ENCODE measurements around the gene SPACA5. TPM values are rescaled to one million over a fixed set of nuclear protein-coding genes. Genes with fewer than 3 reads are reported as not detected.
A peak's percentile ranks its signal among the peaks of the same experiment; 100 is the strongest.

Gene SPACA5
- total and polyA plus RNA-seq, 9 of the 15 experiments (the other 6 are each of a cell fraction or from before 2014, with no cell fraction given) = not detected

- DNase-seq (ENCODE audit: extremely low read depth in 1 of 4, low spot score in 3 of 4) (no peak), FAIRE-seq (no peak), ATAC-seq (no peak)
- Histone ChIP-seq H3K9me1 (ENCODE audit: control insufficient read depth, insufficient read depth, low read length) (no peaks in the 10 kb centered on the region), H3K9me3 (replicated peaks; ENCODE audit: control insufficient read depth, insufficient read depth, low read depth, low read length) (peaks cover 8% of the 10 kb centered on the region; the same call in 1 of the 2 replicates), H3K79me2 (ENCODE audit: control insufficient read depth, insufficient read depth, low read length) (no peaks in the 10 kb centered on the region), H3K27me3 (ENCODE audit: control insufficient read depth in 2 of 2, insufficient read depth in 2 of 2, low read length in 2 of 2) (no peaks in the 10 kb centered on the region), H4K20me1 (replicated peaks; ENCODE audit: control insufficient read depth, insufficient read depth, low read length) (no peaks in the 10 kb centered on the region), H3K4me1 (replicated peaks in 1 of 2; ENCODE audit: control insufficient read depth in 2 of 2, insufficient read depth in 2 of 2, low read length in 2 of 2) (no peaks in the 10 kb centered on the region), H3K4me3 (no peak overlapping the region), H3K36me3 (ENCODE audit: control insufficient read depth, insufficient read depth, low read length) (peaks cover 8% of the 10 kb centered on the region; the same call in 2 of the 3 replicates), H3K9ac (ENCODE audit: insufficient read depth in 1 of 2, low read depth in 2 of 2, low read length in 2 of 2) (no peak overlapping the region), H3K4me2 (ENCODE audit: insufficient read depth, low read length) (no peak overlapping the region), H3K27ac (ENCODE audit: extremely low read depth, low read depth, low read length) (no peak overlapping the region), H2AFZ (ENCODE audit: low read depth, low read length) (no peak overlapping the region)
- WGBS (ENCODE audit: insufficient coverage, low coverage, missing lambda C conversion rate) = 49% methylated on average over 6 of the region's 6 CpGs
- in situ Hi-C loops (cut with MboI) (no loop called here), intact Hi-C loops (cut with micrococcal nuclease) (no loop called here)
- CTCF ChIA-PET (ENCODE audit: low intra/inter-chr PET ratio) = no interaction called here
- POLR2A ChIA-PET = no interaction called here
- TF ChIP-seq ZNF12 (CRISPR knock-in tag; IDR thresholded peaks at IDR 0.05) (no peak), ZNF274 (IDR thresholded peaks at IDR 0.05; ENCODE audit: borderline replicate concordance, low read depth, low read length) (peak; percentile 95)
- no TSS peak for BruUV-seq (replicated peaks)
These were observed 30.3 kb upstream of the SPACA5 start for GRCh38 chrX:47976254-47977151.

- H3K36me3 ChIP-seq (ENCODE audit: control insufficient read depth, insufficient read depth, low read length) = 0 out of 3 replicates have a peak, but pooled peaks cover under 1% of the 10 kb centered on the region
- no peaks in the 10 kb centered on the region; the same call in 1 of the 2 replicates for H3K9me3 ChIP-seq (replicated peaks; ENCODE audit: control insufficient read depth, insufficient read depth, low read depth, low read length)
- no peak overlapping the region for H3K4me2 ChIP-seq (ENCODE audit: insufficient read depth, low read length)
- H3K27ac ChIP-seq (ENCODE audit: extremely low read depth, low read depth, low read length) = no peak overlapping the region
- intact Hi-C loops (cut with micrococcal nuclease) (no loop called here), in situ Hi-C loops (cut with MboI) (no loop called here)
- no peak overlapping the region for H2AFZ ChIP-seq (ENCODE audit: low read depth, low read length)
- no peak overlapping the region; a peak in 1 of 4 replicates for H3K9ac ChIP-seq (ENCODE audit: insufficient read depth in 1 of 2, low read depth in 2 of 2, low read length in 2 of 2)
- H4K20me1 ChIP-seq (replicated peaks; ENCODE audit: control insufficient read depth, insufficient read depth, low read length) = no peaks in the 10 kb centered on the region
- FAIRE-seq (no peak), DNase-seq (ENCODE audit: extremely low read depth in 1 of 4, low spot score in 3 of 4) (no peak), ATAC-seq (no peak)
- no TSS peak for BruUV-seq (replicated peaks)
- H3K4me3 ChIP-seq = no peak overlapping the region
- no peaks in the 10 kb centered on the region for H3K4me1 ChIP-seq (replicated peaks in 1 of 2; ENCODE audit: control insufficient read depth in 2 of 2, insufficient read depth in 2 of 2, low read length in 2 of 2)
- WGBS (ENCODE audit: insufficient coverage, low coverage, missing lambda C conversion rate) = 53% methylated on average over 5 of the region's 5 CpGs
- ChIA-PET CTCF (ENCODE audit: low intra/inter-chr PET ratio) (no interaction called here), POLR2A (no interaction called here)
- H3K9me1 ChIP-seq (ENCODE audit: control insufficient read depth, insufficient read depth, low read length) = no peaks in the 10 kb centered on the region
- no peaks in the 10 kb centered on the region for H3K79me2 ChIP-seq (ENCODE audit: control insufficient read depth, insufficient read depth, low read length)
- no peaks in the 10 kb centered on the region for H3K27me3 ChIP-seq (ENCODE audit: control insufficient read depth in 2 of 2, insufficient read depth in 2 of 2, low read length in 2 of 2)
- TF ChIP-seq SNAPC5 (CRISPR knock-in tag; IDR thresholded peaks at IDR 0.05) (no peak), U2AF2 (optimal IDR thresholded peaks at IDR 0.05; ENCODE audit: low read depth, low read length) (no peak), CTCFL (IDR thresholded peaks at IDR 0.05; ENCODE audit: borderline replicate concordance, insufficient read depth, low read depth, low read length, poor library complexity, severe bottlenecking) (no peak), HMG20A (CRISPR knock-in tag; conservative IDR thresholded peaks at IDR 0.05) (no peak), RCOR1 (IDR thresholded peaks at IDR 0.05; ENCODE audit: borderline replicate concordance in 1 of 2, low read depth in 2 of 2, low read length in 2 of 2) (no peak), POLR3G (IDR thresholded peaks at IDR 0.05; ENCODE audit: extremely low read depth, insufficient read length, insufficient replicate concordance) (no peak), CAMTA2 (CRISPR knock-in tag; conservative IDR thresholded peaks at IDR 0.05) (no peak), IFI16 (CRISPR knock-in tag; IDR thresholded peaks at IDR 0.05) (no peak)
These were observed 15.3 kb upstream of the SPACA5 start for GRCh38 chrX:47991263-47992094.

All from K562 (cell line).